ENCODE results near the gene AUTS2.
A peak's percentile ranks its signal among the peaks of the same experiment; 100 is the strongest.

The AUTS2 gene

GRCh38 chr7:69645683-69646082 lies 47.4 kb downstream of the AUTS2 start:
- TF ChIP-seq EZH2phosphoT487 (IDR thresholded peaks at IDR 0.05; ENCODE audit: borderline replicate concordance) (no peak), CTCF (conservative IDR thresholded peaks at IDR 0.05; ENCODE audit: low read length) (no peak)
- Histone ChIP-seq H3K27me3 (ENCODE audit: insufficient read depth, low read length, poor library complexity, severe bottlenecking) (no peaks in the 10 kb centered on the region), H3K4me2 (ENCODE audit: low read depth, low read length, poor library complexity, severe bottlenecking) (no peak overlapping the region), H4K20me1 (ENCODE audit: insufficient read depth, low read length, poor library complexity, severe bottlenecking) (no peaks in the 10 kb centered on the region), H3K4me1 (ENCODE audit: insufficient read depth, low read length, poor library complexity, severe bottlenecking) (peaks cover 23% of the 10 kb centered on the region), H3K9ac (ENCODE audit: low read depth, low read length, poor library complexity, severe bottlenecking) (no peak overlapping the region), H3K9me3 (ENCODE audit: insufficient read depth, low read depth, low read length) (no peaks in the 10 kb centered on the region), H3K4me3 (ENCODE audit: low read length, poor library complexity, severe bottlenecking) (no peak overlapping the region), H3K79me2 (ENCODE audit: insufficient read depth, low read length) (peaks cover 97% of the 10 kb centered on the region), H3K9me2 (replicated peaks; ENCODE audit: low read depth, low read length) (no peaks in the 10 kb centered on the region), H2AFZ (ENCODE audit: low read length) (no peak overlapping the region), H3F3A (ENCODE audit: low read depth) (no peaks in the 10 kb centered on the region), H3K36me3 (ENCODE audit: insufficient read depth, low read length) (no peaks in the 10 kb centered on the region)

DNA sequence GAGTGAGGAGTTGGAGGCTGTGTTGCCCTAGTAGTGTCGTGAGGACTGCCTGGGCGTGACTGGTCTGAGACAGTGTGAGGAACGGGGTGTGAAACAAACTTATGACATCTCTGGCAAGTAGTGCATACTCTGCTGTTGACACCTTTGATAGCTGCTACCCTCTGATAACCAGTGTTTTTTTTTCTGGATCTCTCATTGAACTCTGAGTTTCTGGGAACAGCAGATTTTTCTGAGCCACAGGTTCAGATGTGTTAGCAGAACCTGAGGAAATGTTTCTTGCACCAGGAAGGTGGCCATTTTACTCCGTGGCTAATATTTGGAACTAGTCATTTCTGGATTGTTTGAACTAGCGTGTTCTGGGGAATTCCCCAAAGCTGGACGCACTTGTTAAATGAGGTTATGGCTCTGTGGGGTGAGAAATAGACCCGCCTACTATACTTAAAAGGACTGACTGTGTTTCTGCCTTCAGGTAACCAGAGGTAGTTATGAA lies 52.9 kb downstream of the AUTS2 start:
- H3K4me3 ChIP-seq (ENCODE audit: low read length, poor library complexity, severe bottlenecking): no peak overlapping the region
- no peaks in the 10 kb centered on the region for H3K9me2 ChIP-seq (replicated peaks; ENCODE audit: low read depth, low read length)
- H3K79me2 ChIP-seq (ENCODE audit: insufficient read depth, low read length): peaks cover 95% of the 10 kb centered on the region
- no peaks in the 10 kb centered on the region for H3K27me3 ChIP-seq (ENCODE audit: insufficient read depth, low read length, poor library complexity, severe bottlenecking)
- no peak for TF ChIP-seq EZH2phosphoT487 (IDR thresholded peaks at IDR 0.05; ENCODE audit: borderline replicate concordance)
- TF ChIP-seq CTCF (conservative IDR thresholded peaks at IDR 0.05; ENCODE audit: low read length): no peak
- no peak overlapping the region for H2AFZ ChIP-seq (ENCODE audit: low read length)
- H3K9me3 ChIP-seq (ENCODE audit: insufficient read depth, low read depth, low read length): no peaks in the 10 kb centered on the region
- H3K36me3 ChIP-seq (ENCODE audit: insufficient read depth, low read length): no peaks in the 10 kb centered on the region
- no peak overlapping the region for H3K9ac ChIP-seq (ENCODE audit: low read depth, low read length, poor library complexity, severe bottlenecking)
- no peaks in the 10 kb centered on the region for H3F3A ChIP-seq (ENCODE audit: low read depth)
- peaks cover 7% of the 10 kb centered on the region for H4K20me1 ChIP-seq (ENCODE audit: insufficient read depth, low read length, poor library complexity, severe bottlenecking)
- H3K4me1 ChIP-seq (ENCODE audit: insufficient read depth, low read length, poor library complexity, severe bottlenecking): peaks cover 42% of the 10 kb centered on the region
- H3K4me2 ChIP-seq (ENCODE audit: low read depth, low read length, poor library complexity, severe bottlenecking): no peak overlapping the region

GRCh38 chr7:69652947-69653701 lies 54.8 kb downstream of the AUTS2 start:
- no peak overlapping the region for H3K4me3 ChIP-seq (ENCODE audit: low read length, poor library complexity, severe bottlenecking)
- peaks cover 8% of the 10 kb centered on the region for H4K20me1 ChIP-seq (ENCODE audit: insufficient read depth, low read length, poor library complexity, severe bottlenecking)
- peaks cover 42% of the 10 kb centered on the region for H3K4me1 ChIP-seq (ENCODE audit: insufficient read depth, low read length, poor library complexity, severe bottlenecking)
- H3K9ac ChIP-seq (ENCODE audit: low read depth, low read length, poor library complexity, severe bottlenecking): no peak overlapping the region
- H2AFZ ChIP-seq (ENCODE audit: low read length): no peak overlapping the region
- no peaks in the 10 kb centered on the region for H3K27me3 ChIP-seq (ENCODE audit: insufficient read depth, low read length, poor library complexity, severe bottlenecking)
- TF ChIP-seq CTCF (conservative IDR thresholded peaks at IDR 0.05; ENCODE audit: low read length) (no peak), EZH2phosphoT487 (IDR thresholded peaks at IDR 0.05; ENCODE audit: borderline replicate concordance) (no peak)
- no peaks in the 10 kb centered on the region for H3K9me3 ChIP-seq (ENCODE audit: insufficient read depth, low read depth, low read length)
- no peaks in the 10 kb centered on the region for H3K9me2 ChIP-seq (replicated peaks; ENCODE audit: low read depth, low read length)
- peak overlapping the region; percentile 5 for H3K4me2 ChIP-seq (ENCODE audit: low read depth, low read length, poor library complexity, severe bottlenecking)
- H3K36me3 ChIP-seq (ENCODE audit: insufficient read depth, low read length): no peaks in the 10 kb centered on the region
- H3K79me2 ChIP-seq (ENCODE audit: insufficient read depth, low read length): peaks cover 96% of the 10 kb centered on the region
- H3F3A ChIP-seq (ENCODE audit: low read depth): no peaks in the 10 kb centered on the region
